ENCODE data around the gene ODF4.

ODF4 gene

GRCh38 chr17:8350339-8350738, 10.7 kb downstream of the ODF4 start:
- TF ChIP-seq SIN3A (IDR thresholded peaks at IDR 0.05; ENCODE audit: borderline replicate concordance, insufficient read depth, low read length) (no peak), REST (IDR thresholded peaks at IDR 0.05; ENCODE audit: insufficient read depth in 1 of 2, low read depth in 2 of 2, low read length in 2 of 2) (no peak), POLR2AphosphoS5 (IDR thresholded peaks at IDR 0.05; ENCODE audit: low read depth, low read length) (no peak), FOXP2 (optimal IDR thresholded peaks at IDR 0.05; ENCODE audit: borderline replicate concordance, extremely low read depth, extremely low read length, insufficient read depth) (no peak), TAF1 (IDR thresholded peaks at IDR 0.05; ENCODE audit: borderline replicate concordance, insufficient read depth, low read length) (no peak)

- TF ChIP-seq FOXP2 (optimal IDR thresholded peaks at IDR 0.05; ENCODE audit: borderline replicate concordance, extremely low read depth, extremely low read length, insufficient read depth) (no peak), TAF1 (IDR thresholded peaks at IDR 0.05; ENCODE audit: borderline replicate concordance, insufficient read depth, low read length) (no peak), POLR2AphosphoS5 (IDR thresholded peaks at IDR 0.05; ENCODE audit: low read depth, low read length) (no peak), REST (IDR thresholded peaks at IDR 0.05; ENCODE audit: insufficient read depth in 1 of 2, low read depth in 2 of 2, low read length in 2 of 2) (no peak)
Measured at GRCh38 chr17:8353736-8354135, 14.1 kb downstream of the ODF4 start.

- no peak for TF ChIP-seq FOXP2 (optimal IDR thresholded peaks at IDR 0.05; ENCODE audit: borderline replicate concordance, extremely low read depth, extremely low read length, insufficient read depth)
Measured at GRCh38 chr17:8354236-8354635, 14.6 kb downstream of the ODF4 start.

- no peak for TF ChIP-seq POLR2AphosphoS5 (IDR thresholded peaks at IDR 0.05; ENCODE audit: low read depth, low read length)
- TF ChIP-seq FOXP2 (optimal IDR thresholded peaks at IDR 0.05; ENCODE audit: borderline replicate concordance, extremely low read depth, extremely low read length, insufficient read depth) = no peak
- no peak for TF ChIP-seq REST (IDR thresholded peaks at IDR 0.05; ENCODE audit: insufficient read depth in 1 of 2, low read depth in 2 of 2, low read length in 2 of 2)
- no peak for TF ChIP-seq TAF1 (IDR thresholded peaks at IDR 0.05; ENCODE audit: borderline replicate concordance, insufficient read depth, low read length)
Measured at GRCh38 chr17:8357910-8358309, 18.3 kb downstream of the ODF4 start.

GRCh38 chr17:8359769-8360168, 20.1 kb downstream of the ODF4 start:
- TF ChIP-seq FOXP2 (optimal IDR thresholded peaks at IDR 0.05; ENCODE audit: borderline replicate concordance, extremely low read depth, extremely low read length, insufficient read depth) (peak; percentile 44), SIN3A (IDR thresholded peaks at IDR 0.05; ENCODE audit: borderline replicate concordance, insufficient read depth, low read length) (no peak; the same call in 1 of the 2 replicates)

- TF ChIP-seq SIN3A (IDR thresholded peaks at IDR 0.05; ENCODE audit: borderline replicate concordance, insufficient read depth, low read length) = no peak
- TF ChIP-seq TAF1 (IDR thresholded peaks at IDR 0.05; ENCODE audit: borderline replicate concordance, insufficient read depth, low read length) = no peak
- no peak for TF ChIP-seq FOXP2 (optimal IDR thresholded peaks at IDR 0.05; ENCODE audit: borderline replicate concordance, extremely low read depth, extremely low read length, insufficient read depth)
- TF ChIP-seq REST (IDR thresholded peaks at IDR 0.05; ENCODE audit: insufficient read depth in 1 of 2, low read depth in 2 of 2, low read length in 2 of 2) = no peak
- no peak for TF ChIP-seq POLR2AphosphoS5 (IDR thresholded peaks at IDR 0.05; ENCODE audit: low read depth, low read length)
Measured at GRCh38 chr17:8360260-8360659, 20.6 kb downstream of the ODF4 start.

Data from PFSK-1 (cell line).